ENCODE results near the gene BCL11A. TPM values are rescaled to one million over a fixed set of nuclear protein-coding genes. Genes with fewer than 3 reads are reported as not detected.
A peak's percentile ranks its signal among the peaks of the same experiment; 100 is the strongest.

The BCL11A gene
- total RNA-seq, 1 experiment from 2014 or later = 91.4 TPM

DNA sequence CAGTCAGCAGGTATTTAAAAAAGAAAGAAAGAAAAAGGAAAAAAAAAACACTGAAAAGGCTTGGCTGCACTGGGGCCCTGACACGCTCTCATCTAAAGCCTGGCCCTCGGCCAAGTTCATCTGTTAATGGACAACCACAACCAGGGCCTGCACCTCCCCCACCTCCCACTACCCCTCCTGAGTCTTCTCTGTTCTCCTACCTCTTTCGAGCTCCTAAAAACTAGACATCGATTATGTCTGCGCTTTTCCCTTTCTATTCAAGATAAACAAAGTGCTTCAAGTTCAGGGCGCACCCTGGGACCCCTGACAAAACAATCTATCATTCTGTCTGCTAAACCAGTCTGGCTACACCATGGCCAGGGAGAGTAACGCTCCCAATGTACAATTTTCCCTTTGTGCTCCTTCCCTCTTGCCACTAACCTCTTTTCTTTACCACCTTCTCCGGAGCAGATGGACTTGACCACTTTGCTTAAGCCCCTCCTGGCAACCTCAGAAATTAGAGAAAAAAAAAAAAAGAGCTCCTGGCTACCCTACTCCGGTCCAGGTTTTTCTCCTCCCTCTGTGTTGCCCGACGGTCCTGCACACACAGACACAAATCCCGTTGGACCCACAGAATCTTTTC, 22.7 kb downstream of the BCL11A start:
- no peak overlapping the region for H2AFZ ChIP-seq (ENCODE audit: low read length)
- H2BK120ac ChIP-seq (ENCODE audit: low read depth, low read length, poor library complexity, severe bottlenecking) = no peak overlapping the region

More for the DNA sequence above, 22.7 kb downstream of the BCL11A start:
- Mint-ChIP-seq H3K36me3 (ENCODE audit: insufficient read depth in 1 of 3, low read depth in 3 of 3) (peaks cover 7 to 27% (median 21%) of the 10 kb centered on the region in 3 experiments), H3K9me3 (no peaks in the 10 kb centered on the region), H3K4me1 (peaks cover 94% of the 10 kb centered on the region in 2 experiments), H3K4me3 (peak overlapping the region; percentile 9 to 49), H3K27ac (peak overlapping the region in 2 of 3 experiments; percentile 3 to 50; a peak in 4 of 7 replicates), H3K27me3 (ENCODE audit: low read depth) (no peaks in the 10 kb centered on the region)
- Histone ChIP-seq H4K8ac (replicated peaks; ENCODE audit: insufficient read length, low read depth, low read length) (no peak overlapping the region), H3K23ac (ENCODE audit: insufficient read length, low read depth, low read length) (no peak overlapping the region), H4K20me1 (ENCODE audit: control insufficient read depth, insufficient read depth, insufficient read length) (no peaks in the 10 kb centered on the region), H2BK12ac (ENCODE audit: insufficient read length, low read depth, low read length) (no peak overlapping the region), H3K9me3 (ENCODE audit: control insufficient read depth, low read depth, low read length) (no peaks in the 10 kb centered on the region), H3T11ph (ENCODE audit: low read length) (no peak overlapping the region), H2BK5ac (ENCODE audit: insufficient read length, low read length) (no peak overlapping the region), H3K4me2 (ENCODE audit: insufficient read depth, insufficient read length, low read length) (peak overlapping the region; percentile 27), H2AK5ac (ENCODE audit: insufficient read length, low read length) (no peak overlapping the region), H3K23me2 (ENCODE audit: insufficient read length, low read depth, low read length, poor library complexity, severe bottlenecking) (no peaks in the 10 kb centered on the region), H3K79me2 (ENCODE audit: insufficient read depth, low read length) (peaks cover 14% of the 10 kb centered on the region; the same call in 1 of the 2 replicates), H3K18ac (ENCODE audit: insufficient read length, low read depth, low read length) (no peak overlapping the region), H3K9ac (ENCODE audit: extremely low read depth, insufficient read length, low read length) (no peak overlapping the region), H3K79me1 (ENCODE audit: insufficient read depth, low read depth, low read length, poor library complexity, severe bottlenecking) (peaks cover 1% of the 10 kb centered on the region), H3K14ac (ENCODE audit: insufficient read depth, low read length) (no peak overlapping the region), H4K5ac (ENCODE audit: insufficient read length, low read depth, low read length) (no peak overlapping the region), H3K27ac (ENCODE audit: insufficient read length, low read depth, low read length) (no peak overlapping the region), H3K27me3 (ENCODE audit: insufficient read depth, low read length) (no peaks in the 10 kb centered on the region), H3K4me1 (ENCODE audit: insufficient read depth, low read length) (peaks cover 31% of the 10 kb centered on the region), H4K91ac (ENCODE audit: insufficient read length, low read depth, low read length) (no peak overlapping the region), H3K56ac (ENCODE audit: insufficient read length, low read depth, low read length) (no peak overlapping the region), H2BK15ac (ENCODE audit: low read depth, low read length) (no peak overlapping the region), H2BK20ac (ENCODE audit: low read depth, low read length, poor library complexity, severe bottlenecking) (no peak overlapping the region), H3K4ac (ENCODE audit: low read depth, low read length) (no peak overlapping the region)
- no peak for DNase-seq
- TF ChIP-seq CTCF (conservative IDR thresholded peaks at IDR 0.05) = no peak
- WGBS (ENCODE audit: extremely low coverage, insufficient read length, low lambda C conversion rate) = no CpG with 5 or more reads among the region's 12 CpGs
